SK-N-SH treated with all-trans-retinoic acid at 6 μM for 48 hours (cell line): ENCODE measurements around the gene ATRIP.

Experiments
- ATAC-seq: fragments of 200-7000 bp; cut with Tn5 transposase; 3 replicates; pipeline ENCODE4 v1.9.1; 2020; ENCODE audit warnings: mild to moderate bottlenecking, moderate library complexity
- CSDC2 ChIP-seq: fragments of 250-450 bp; sonication (Bioruptor Pico); IDR thresholded peaks from 2 replicates; pipeline ENCODE4 v1.5.0; 2020; ENCODE audit warnings: mild to moderate bottlenecking, moderate library complexity
- ISL1 ChIP-seq: fragments of 250-450 bp; sonication (Bioruptor Pico); IDR thresholded peaks from 2 replicates; pipeline ENCODE4 v2.1.2; 2022; ENCODE audit warnings: mild to moderate bottlenecking, moderate library complexity
- OSR1 ChIP-seq: fragments of 250-450 bp; sonication (Bioruptor Pico); IDR thresholded peaks from 2 replicates; pipeline ENCODE4 v1.8.0; 2022; ENCODE audit warnings: moderate library complexity, mild to moderate bottlenecking, inconsistent platforms
- RARB ChIP-seq: fragments of 250-450 bp; sonication (Bioruptor Pico); IDR thresholded peaks from 2 replicates; pipeline ENCODE4 v1.8.0; 2021; ENCODE audit warnings: mild to moderate bottlenecking, moderate library complexity
- ZFP3 ChIP-seq: fragments of 250-450 bp; sonication (Bioruptor Pico); IDR thresholded peaks from 2 replicates; pipeline ENCODE4 v1.5.0; 2020; ENCODE audit warnings: mild to moderate bottlenecking, moderate library complexity
- ZNF8 ChIP-seq: fragments of 450-650 bp; formaldehyde crosslinking; IDR thresholded peaks from 2 replicates; pipeline ENCODE4 v1.5.0; 2020; ENCODE audit warnings: mild to moderate bottlenecking, moderate library complexity

The ATRIP gene

GRCh38 chr3:48511551-48511950 lies 65.0 kb downstream of the ATRIP start:
- TF ChIP-seq ZNF8 (no peak), CSDC2 (CRISPR knock-in tag) (no peak)
- ATAC-seq, result no peak

DNA sequence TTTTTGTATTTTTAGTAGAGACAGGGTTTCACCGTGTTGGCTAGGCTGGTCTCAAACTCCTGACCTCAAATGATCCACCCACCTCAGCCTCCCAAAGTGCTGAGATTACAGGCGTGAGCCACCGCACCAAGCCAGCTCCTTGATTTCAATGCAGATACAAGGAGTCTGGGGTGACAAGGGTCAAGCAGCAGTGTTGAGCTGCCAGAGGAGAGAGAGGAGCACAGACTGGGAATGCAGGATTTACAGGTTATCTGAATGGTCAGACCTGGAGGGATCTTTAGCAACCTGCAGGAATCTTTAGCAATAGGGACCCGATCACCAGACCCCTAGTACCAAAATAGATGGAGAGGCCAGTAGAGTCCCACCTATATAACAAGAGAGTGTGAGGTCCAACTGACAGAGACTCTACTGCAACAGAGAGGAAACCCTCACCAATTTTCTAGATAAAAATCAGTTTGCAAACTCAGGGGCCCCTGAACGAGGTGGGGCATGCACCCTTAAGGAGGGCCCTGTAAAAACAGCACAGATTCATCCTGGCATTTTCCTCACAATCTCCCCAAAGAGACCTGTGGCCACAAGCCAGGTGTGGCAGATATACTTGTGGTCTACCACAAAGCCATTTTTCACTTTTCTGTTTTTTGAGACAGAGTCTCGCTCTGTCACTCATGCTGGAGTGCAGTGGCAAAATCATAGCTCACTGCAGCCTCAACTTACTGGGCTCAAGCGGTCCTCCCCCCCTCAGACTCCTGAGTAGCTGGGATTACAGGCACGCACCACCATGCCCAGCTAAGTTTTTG lies 68.1 kb downstream of the ATRIP start:
- no peak for TF ChIP-seq OSR1 (CRISPR knock-in tag)
- no peak for TF ChIP-seq ZFP3
- TF ChIP-seq ISL1 (CRISPR knock-in tag), result no peak
- TF ChIP-seq RARB (CRISPR knock-in tag), result no peak
- no peak for TF ChIP-seq ZNF8
- ATAC-seq, result no peak
